T1000 (cell line): ENCODE results near the gene PCCB.
"Not testable (repeated sequence)": the region's sequence is repeated elsewhere in the genome, so short reads cannot be mapped to it uniquely, and the experiment has no call there.

Experiments
- DNase-seq: peaks from one replicate; lab custom pipeline; 2025; ENCODE audit warnings: mixed read lengths; lab: John Stamatoyannopoulos, UW

The PCCB gene

GRCh38 chr3:136326316-136326715 is 76.2 kb downstream of the PCCB start:
- DNase-seq: no peak

- no peak for DNase-seq
Measured at GRCh38 chr3:136327671-136328070, 77.5 kb downstream of the PCCB start.

- no peak for DNase-seq
Measured at GRCh38 chr3:136329593-136329992, 79.5 kb downstream of the PCCB start.

GRCh38 chr3:136330900-136331299 is 80.8 kb downstream of the PCCB start:
- no peak for DNase-seq

- DNase-seq: no peak
Measured at GRCh38 chr3:136332302-136332701, 82.2 kb downstream of the PCCB start.

- no peak for DNase-seq
Measured at GRCh38 chr3:136332776-136333175, 82.6 kb downstream of the PCCB start.

GRCh38 chr3:136334209-136334608 is 84.1 kb downstream of the PCCB start:
- no peak for DNase-seq

- not testable (repeated sequence) for DNase-seq
Measured at GRCh38 chr3:136334726-136335125, 84.6 kb downstream of the PCCB start.

- DNase-seq: no peak
Measured at GRCh38 chr3:136336329-136337100, 86.4 kb downstream of the PCCB start.

GRCh38 chr3:136343446-136343845 is 93.3 kb downstream of the PCCB start:
- no peak for DNase-seq

- DNase-seq: peak; percentile 15
Measured at GRCh38 chr3:136343873-136344555, 93.9 kb downstream of the PCCB start.

GRCh38 chr3:136346486-136346885 is 96.3 kb downstream of the PCCB start:
- DNase-seq: no peak

- DNase-seq: peak; percentile 47
Measured at GRCh38 chr3:136350132-136350531, 100.0 kb downstream of the PCCB start.

GRCh38 chr3:136350557-136350956 is 100.4 kb downstream of the PCCB start:
- DNase-seq: no peak

GRCh38 chr3:136351351-136351750 is 101.2 kb downstream of the PCCB start:
- no peak for DNase-seq

GRCh38 chr3:136351905-136352304 is 101.8 kb downstream of the PCCB start:
- no peak for DNase-seq

- DNase-seq: no peak
Measured at GRCh38 chr3:136353461-136353860, 103.3 kb downstream of the PCCB start.

GRCh38 chr3:136366289-136366688 is 116.1 kb downstream of the PCCB start:
- no peak for DNase-seq

GRCh38 chr3:136375800-136376199 is 125.7 kb downstream of the PCCB start:
- not testable (repeated sequence) for DNase-seq

- no peak for DNase-seq
Measured at GRCh38 chr3:136377508-136377907, 127.4 kb downstream of the PCCB start.

GRCh38 chr3:136378011-136378410 is 127.9 kb downstream of the PCCB start:
- no peak for DNase-seq
